ENCODE data around the gene MKKS. TPM values are rescaled to one million over a fixed set of nuclear protein-coding genes. Genes with fewer than 3 reads are reported as not detected.

MKKS gene
- total and polyA plus RNA-seq, 2 of the 13 experiments (the other 11 are each of a cell fraction or from before 2014, with no cell fraction given), result 26.7 to 34.5 TPM

GRCh38 chr20:10434832-10435812, 1.1 kb upstream of the MKKS start, which contains the start of gene SLX4IP (continued):
- TF ChIP-seq MATR3 (CRISPR knock-in tag; IDR thresholded peaks at IDR 0.05) (no peak), NR2F6 (IDR thresholded peaks at IDR 0.05) (no peak), NR2F6 (CRISPR knock-in tag; IDR thresholded peaks at IDR 0.05) (peak; percentile 67), ZNF790 (CRISPR knock-in tag; IDR thresholded peaks at IDR 0.05; ENCODE audit: borderline replicate concordance) (no peak), FOXK1 (CRISPR knock-in tag; IDR thresholded peaks at IDR 0.05; ENCODE audit: borderline replicate concordance, low read depth) (peak; percentile 79; the same call in 1 of the 2 replicates), HOXD1 (CRISPR knock-in tag; IDR thresholded peaks at IDR 0.05) (no peak; the same call in 1 of the 2 replicates), ZNF788 (CRISPR knock-in tag; IDR thresholded peaks at IDR 0.05; ENCODE audit: borderline replicate concordance) (peak; percentile 94; the same call in 1 of the 2 replicates), REL (CRISPR knock-in tag; conservative IDR thresholded peaks at IDR 0.05) (no peak), ZFP62 (CRISPR knock-in tag; IDR thresholded peaks at IDR 0.05) (0 out of 2 replicates have a peak, but pooled peaks have one; percentile 50), ZNF883 (CRISPR knock-in tag; IDR thresholded peaks at IDR 0.05; ENCODE audit: not compliant biosample characterization) (peak; percentile 82), HOXA9 (CRISPR knock-in tag; IDR thresholded peaks at IDR 0.05; ENCODE audit: borderline replicate concordance) (no peak), U2AF2 (IDR thresholded peaks at IDR 0.05; ENCODE audit: low read depth, low read length) (peak; percentile 86), ZNF839 (CRISPR knock-in tag; IDR thresholded peaks at IDR 0.05; ENCODE audit: borderline replicate concordance) (peak; percentile 43; the same call in 1 of the 2 replicates), ELF3 (CRISPR knock-in tag; IDR thresholded peaks at IDR 0.05) (peak; percentile 100), BORCS8-MEF2B (CRISPR knock-in tag; IDR thresholded peaks at IDR 0.05) (peak; percentile 89), ZNF557 (CRISPR knock-in tag; IDR thresholded peaks at IDR 0.05) (no peak), PAF1 (CRISPR knock-in tag; IDR thresholded peaks at IDR 0.05) (no peak), ZSCAN12 (CRISPR knock-in tag; IDR thresholded peaks at IDR 0.05) (no peak; the same call in 1 of the 2 replicates)
- TF ChIP-seq, protein P1, sequence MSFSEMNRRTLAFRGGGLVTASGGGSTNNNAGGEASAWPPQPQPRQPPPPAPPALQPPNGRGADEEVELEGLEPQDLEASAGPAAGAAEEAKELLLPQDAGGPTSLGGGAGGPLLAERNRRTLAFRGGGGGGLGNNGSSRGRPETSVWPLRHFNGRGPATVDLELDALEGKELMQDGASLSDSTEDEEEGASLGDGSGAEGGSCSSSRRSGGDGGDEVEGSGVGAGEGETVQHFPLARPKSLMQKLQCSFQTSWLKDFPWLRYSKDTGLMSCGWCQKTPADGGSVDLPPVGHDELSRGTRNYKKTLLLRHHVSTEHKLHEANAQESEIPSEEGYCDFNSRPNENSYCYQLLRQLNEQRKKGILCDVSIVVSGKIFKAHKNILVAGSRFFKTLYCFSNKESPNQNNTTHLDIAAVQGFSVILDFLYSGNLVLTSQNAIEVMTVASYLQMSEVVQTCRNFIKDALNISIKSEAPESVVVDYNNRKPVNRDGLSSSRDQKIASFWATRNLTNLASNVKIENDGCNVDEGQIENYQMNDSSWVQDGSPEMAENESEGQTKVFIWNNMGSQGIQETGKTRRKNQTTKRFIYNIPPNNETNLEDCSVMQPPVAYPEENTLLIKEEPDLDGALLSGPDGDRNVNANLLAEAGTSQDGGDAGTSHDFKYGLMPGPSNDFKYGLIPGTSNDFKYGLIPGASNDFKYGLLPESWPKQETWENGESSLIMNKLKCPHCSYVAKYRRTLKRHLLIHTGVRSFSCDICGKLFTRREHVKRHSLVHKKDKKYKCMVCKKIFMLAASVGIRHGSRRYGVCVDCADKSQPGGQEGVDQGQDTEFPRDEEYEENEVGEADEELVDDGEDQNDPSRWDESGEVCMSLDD (CRISPR knock-in tag; IDR thresholded peaks at IDR 0.05; ENCODE audit: borderline replicate concordance), result no peak
- TF ChIP-seq, protein P2, sequence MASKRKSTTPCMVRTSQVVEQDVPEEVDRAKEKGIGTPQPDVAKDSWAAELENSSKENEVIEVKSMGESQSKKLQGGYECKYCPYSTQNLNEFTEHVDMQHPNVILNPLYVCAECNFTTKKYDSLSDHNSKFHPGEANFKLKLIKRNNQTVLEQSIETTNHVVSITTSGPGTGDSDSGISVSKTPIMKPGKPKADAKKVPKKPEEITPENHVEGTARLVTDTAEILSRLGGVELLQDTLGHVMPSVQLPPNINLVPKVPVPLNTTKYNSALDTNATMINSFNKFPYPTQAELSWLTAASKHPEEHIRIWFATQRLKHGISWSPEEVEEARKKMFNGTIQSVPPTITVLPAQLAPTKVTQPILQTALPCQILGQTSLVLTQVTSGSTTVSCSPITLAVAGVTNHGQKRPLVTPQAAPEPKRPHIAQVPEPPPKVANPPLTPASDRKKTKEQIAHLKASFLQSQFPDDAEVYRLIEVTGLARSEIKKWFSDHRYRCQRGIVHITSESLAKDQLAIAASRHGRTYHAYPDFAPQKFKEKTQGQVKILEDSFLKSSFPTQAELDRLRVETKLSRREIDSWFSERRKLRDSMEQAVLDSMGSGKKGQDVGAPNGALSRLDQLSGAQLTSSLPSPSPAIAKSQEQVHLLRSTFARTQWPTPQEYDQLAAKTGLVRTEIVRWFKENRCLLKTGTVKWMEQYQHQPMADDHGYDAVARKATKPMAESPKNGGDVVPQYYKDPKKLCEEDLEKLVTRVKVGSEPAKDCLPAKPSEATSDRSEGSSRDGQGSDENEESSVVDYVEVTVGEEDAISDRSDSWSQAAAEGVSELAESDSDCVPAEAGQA (IDR thresholded peaks at IDR 0.05; ENCODE audit: low read depth), result peak; percentile 99
- TF ChIP-seq, protein P2 (CRISPR knock-in tag; IDR thresholded peaks at IDR 0.05; ENCODE audit: borderline replicate concordance), result peak; percentile 31; the same call in 1 of the 2 replicates

All from HepG2 (cell line).